Activated CD8-positive, alpha-beta memory T cell treated with anti-CD3 and anti-CD28 coated beads, Interleukin-2, amount 10 ng/mL, durations not matched to agents 7 days and 5 days (primary cell): ENCODE data around the gene SNCAIP. TPM values are rescaled to one million over a fixed set of nuclear protein-coding genes. Genes with fewer than 3 reads are reported as not detected.

Experiments used
- ATAC-seq: fragments of 150-1000 bp; cut with Tn5 transposase; one replicate; pipeline ENCODE4 v1.10.0; 2021; ENCODE audit warnings: moderate library complexity
- CTCF ChIA-PET: fragments of 350-600 bp; sonication (Branson Sonifier 250); formaldehyde crosslinking; loops from one replicate; lab custom pipeline; 2021; ENCODE audit warnings: antibody characterized with exemption; lab: Charles Lee
- DNase-seq: peaks from one replicate; pipeline ENCODE4 v3.0.0-alpha.2; 2020
- H3K27ac Mint-ChIP-seq: one replicate; pipeline ENCODE4 v1.8.0; 2021; ENCODE audit warnings: mild to moderate bottlenecking, mixed read lengths
- H3K27me3 Mint-ChIP-seq: one replicate; pipeline ENCODE4 v1.8.0; 2021; ENCODE audit warnings: mixed read lengths
- H3K36me3 Mint-ChIP-seq: one replicate; pipeline ENCODE4 v1.8.0; 2021; ENCODE audit warnings: mild to moderate bottlenecking, mixed read lengths
- H3K4me1 Mint-ChIP-seq: one replicate; pipeline ENCODE4 v1.8.0; 2021; ENCODE audit warnings: mixed read lengths
- H3K4me3 Mint-ChIP-seq: one replicate; pipeline ENCODE4 v1.8.0; 2021; ENCODE audit warnings: mild to moderate bottlenecking, moderate library complexity, mixed read lengths
- H3K9me3 Mint-ChIP-seq: one replicate; pipeline ENCODE4 v1.8.0; 2022; ENCODE audit warnings: low read depth, mixed read lengths
- total RNA-seq, 2 experiments: library from RNA; stranded (reverse); gene quantifications; one replicate each; pipeline ENCODE4 v1.2.3, GENCODE V29; 2021

Gene SNCAIP
- total RNA-seq, 2 experiments from 2014 or later = not detected

- CTCF ChIA-PET = no interaction called here
- Mint-ChIP-seq H3K9me3 (no peaks in the 10 kb centered on the region), H3K4me1 (no peaks in the 10 kb centered on the region), H3K27me3 (no peaks in the 10 kb centered on the region), H3K36me3 (no peaks in the 10 kb centered on the region), H3K27ac (no peak overlapping the region), H3K4me3 (no peak overlapping the region)
- DNase-seq (no peak), ATAC-seq (no peak)
Measured at GRCh38 chr5:122401976-122402725, 90.1 kb downstream of the SNCAIP start.

DNA sequence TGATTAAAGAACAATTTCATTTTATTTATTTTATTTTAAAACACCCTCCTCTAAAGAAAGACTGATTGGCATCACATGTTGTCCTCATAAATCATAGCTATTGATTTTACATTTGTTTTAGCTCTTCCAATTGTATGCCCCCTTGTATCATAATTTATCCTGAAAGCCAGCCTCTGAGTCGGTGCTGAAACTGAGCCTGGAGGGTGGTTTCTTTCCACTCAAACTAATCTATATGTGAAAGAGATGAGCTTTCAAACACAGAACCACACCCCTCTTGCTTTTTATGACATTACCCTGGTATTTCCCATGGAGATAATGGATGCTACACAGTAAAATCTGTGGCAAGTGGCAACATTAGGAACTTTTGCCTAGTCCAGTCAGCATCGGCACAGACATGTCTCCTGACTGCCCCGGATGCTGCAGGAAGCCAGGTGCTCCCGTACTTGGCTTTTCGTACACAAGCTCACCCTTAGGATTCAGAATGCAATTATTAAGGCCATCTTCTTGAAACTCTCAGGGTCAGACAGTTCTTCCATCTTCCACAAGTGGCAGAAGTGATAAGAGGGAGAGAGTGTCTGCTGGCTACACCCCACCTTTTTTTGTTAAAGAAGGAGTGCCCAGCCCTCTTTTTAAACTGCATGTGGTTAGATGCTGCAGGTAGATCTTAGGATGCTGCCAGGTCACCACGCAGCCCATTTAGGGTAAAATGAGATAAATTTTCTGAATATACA lies 91.1 kb downstream of the SNCAIP start:
- Mint-ChIP-seq H3K9me3 (no peaks in the 10 kb centered on the region), H3K4me3 (no peak overlapping the region), H3K27ac (no peak overlapping the region), H3K27me3 (no peaks in the 10 kb centered on the region), H3K4me1 (no peaks in the 10 kb centered on the region), H3K36me3 (no peaks in the 10 kb centered on the region)
- CTCF ChIA-PET = no interaction called here
- DNase-seq (no peak), ATAC-seq (no peak)

DNA sequence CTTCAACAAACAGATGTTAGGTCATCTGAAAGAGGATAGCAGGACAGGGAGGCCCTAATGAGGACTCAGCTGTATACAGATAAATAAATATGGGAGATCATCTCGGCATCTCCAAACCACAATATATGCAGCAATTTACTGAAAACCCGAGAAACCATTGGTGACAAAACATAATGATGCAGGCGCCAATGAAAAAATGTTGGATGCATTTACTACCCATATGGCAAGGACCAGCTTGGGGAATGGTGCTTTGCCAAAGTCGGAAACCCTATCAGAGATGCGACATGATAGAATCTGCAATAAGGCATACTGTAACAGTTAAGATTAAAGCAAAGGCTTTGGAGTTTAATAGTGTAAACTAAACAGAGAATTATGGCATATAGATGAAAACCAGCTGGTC lies 92.0 kb downstream of the SNCAIP start:
- DNase-seq (no peak), ATAC-seq (no peak)
- peaks cover 2% of the 10 kb centered on the region for H3K27me3 Mint-ChIP-seq
- no peak overlapping the region for H3K4me3 Mint-ChIP-seq
- no peak overlapping the region for H3K27ac Mint-ChIP-seq
- CTCF ChIA-PET = no interaction called here
- no peaks in the 10 kb centered on the region for H3K4me1 Mint-ChIP-seq
- H3K36me3 Mint-ChIP-seq = no peaks in the 10 kb centered on the region
- H3K9me3 Mint-ChIP-seq = no peaks in the 10 kb centered on the region

DNA sequence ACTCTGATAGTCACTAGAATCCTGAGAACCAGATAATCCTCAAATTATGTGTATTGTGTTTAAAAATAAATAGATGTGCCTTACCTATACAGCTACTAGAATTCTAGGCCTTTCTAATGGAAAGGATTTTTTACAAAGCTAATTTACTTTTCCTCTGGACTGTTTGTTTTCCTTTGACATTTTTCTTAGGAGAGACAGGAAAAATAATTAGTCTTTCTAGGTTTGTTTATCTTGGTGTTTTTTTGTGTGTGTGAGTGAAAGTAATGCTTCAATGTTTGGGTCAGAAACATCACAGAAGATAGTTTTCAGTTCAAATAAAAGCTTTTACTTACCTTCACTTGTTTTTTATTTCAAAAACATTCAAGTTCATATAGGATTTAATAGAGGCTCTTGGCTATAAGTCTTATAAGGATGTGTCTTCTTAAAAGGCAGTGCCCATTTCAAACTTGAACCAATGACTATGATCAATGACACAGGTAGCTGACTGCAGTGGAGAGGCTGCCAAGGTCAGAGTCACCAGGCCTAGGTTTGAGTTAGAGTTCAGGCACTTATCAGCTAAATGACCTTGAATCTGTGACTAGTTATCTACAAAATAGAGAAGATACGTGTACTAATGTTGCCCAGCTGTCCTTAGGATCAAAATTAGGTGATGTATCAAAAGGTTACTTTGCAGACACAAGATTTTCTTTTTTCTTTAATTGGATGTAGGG lies 92.8 kb downstream of the SNCAIP start:
- H3K4me1 Mint-ChIP-seq = no peaks in the 10 kb centered on the region
- DNase-seq = no peak
- H3K4me3 Mint-ChIP-seq = no peak overlapping the region
- H3K9me3 Mint-ChIP-seq = no peaks in the 10 kb centered on the region
- ATAC-seq = no peak
- H3K27me3 Mint-ChIP-seq = peaks cover 2% of the 10 kb centered on the region
- no peak overlapping the region for H3K27ac Mint-ChIP-seq
- CTCF ChIA-PET = no interaction called here
- no peaks in the 10 kb centered on the region for H3K36me3 Mint-ChIP-seq

DNA sequence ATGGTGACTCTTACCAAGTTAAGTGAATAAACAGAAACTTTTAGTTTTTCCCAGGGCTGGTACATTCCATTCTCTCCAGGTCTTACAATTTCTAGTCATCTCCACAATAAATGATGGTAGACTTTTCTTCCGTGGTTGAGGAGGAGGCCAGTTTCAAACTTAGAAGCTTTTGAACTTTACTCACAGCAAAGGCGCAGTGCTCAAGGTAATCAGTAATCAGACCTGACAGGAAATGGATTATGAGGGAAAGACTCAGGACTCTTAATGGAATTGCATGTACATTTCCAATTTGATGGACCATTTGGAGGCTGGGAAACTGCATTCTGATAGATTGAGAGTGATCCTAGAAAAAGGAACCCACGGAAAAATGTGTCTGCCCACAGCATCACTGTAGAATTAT lies 93.7 kb downstream of the SNCAIP start:
- H3K4me1 Mint-ChIP-seq = no peaks in the 10 kb centered on the region
- no peak for DNase-seq
- H3K27me3 Mint-ChIP-seq = peaks cover 2% of the 10 kb centered on the region

DNA sequence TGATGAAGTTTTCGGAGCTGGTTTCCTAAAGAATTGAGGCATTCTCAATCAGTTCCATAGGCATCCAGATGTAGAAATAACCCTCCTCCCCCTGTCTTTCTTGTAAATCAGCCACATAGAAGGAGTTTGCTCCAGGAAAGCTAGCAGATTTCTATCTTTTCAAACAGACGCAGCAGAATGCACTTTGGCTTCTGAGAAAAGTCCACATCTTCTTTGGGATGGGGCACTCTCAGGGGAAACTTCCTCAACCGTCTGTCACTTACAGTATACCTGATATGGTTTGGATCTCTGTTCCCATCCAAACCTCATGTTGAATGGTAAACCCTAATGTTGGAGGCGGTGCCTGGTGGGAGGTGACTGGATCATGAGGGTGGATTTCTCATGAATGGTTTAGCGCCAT lies 94.1 kb downstream of the SNCAIP start:
- Mint-ChIP-seq H3K4me3 (no peak overlapping the region), H3K4me1 (no peaks in the 10 kb centered on the region), H3K27ac (no peak overlapping the region), H3K36me3 (no peaks in the 10 kb centered on the region), H3K27me3 (peaks cover 2% of the 10 kb centered on the region), H3K9me3 (no peaks in the 10 kb centered on the region)
- ATAC-seq (no peak), DNase-seq (no peak)
- CTCF ChIA-PET = no interaction called here

More for the DNA sequence above, 93.7 kb downstream of the SNCAIP start:
- no peaks in the 10 kb centered on the region for H3K9me3 Mint-ChIP-seq
- no peak for ATAC-seq
- CTCF ChIA-PET = no interaction called here
- H3K4me3 Mint-ChIP-seq = no peak overlapping the region
- no peak overlapping the region for H3K27ac Mint-ChIP-seq
- H3K36me3 Mint-ChIP-seq = no peaks in the 10 kb centered on the region

DNA sequence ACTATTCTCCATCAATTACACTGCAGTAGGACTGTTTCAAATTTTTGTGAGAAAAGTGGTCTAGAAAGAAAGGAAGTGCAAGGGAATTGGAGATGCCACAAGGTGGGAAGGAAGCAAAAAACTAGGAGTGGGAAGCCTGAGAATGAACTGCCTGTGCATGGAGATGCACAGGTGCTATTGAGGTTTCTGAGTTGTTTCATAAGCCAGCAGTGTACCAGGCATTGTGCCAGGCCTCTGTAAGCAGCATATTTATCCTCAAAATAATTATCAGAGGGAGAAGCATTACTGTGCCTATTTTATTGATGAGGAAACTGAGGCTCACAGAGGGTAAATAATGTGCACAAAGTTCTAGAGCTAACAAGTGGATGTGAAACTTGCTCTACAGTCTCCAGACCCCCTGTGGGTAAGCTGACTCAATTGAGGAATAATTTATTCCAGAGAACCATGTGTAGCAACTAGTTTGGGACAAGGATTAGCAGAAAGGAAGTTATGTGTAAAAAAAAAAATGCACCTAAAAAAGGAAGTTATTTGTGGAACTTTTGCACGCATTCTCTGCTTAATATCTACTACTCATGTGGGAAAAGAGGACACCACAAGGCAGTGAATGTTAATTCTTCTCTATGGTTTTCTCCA lies 96.7 kb downstream of the SNCAIP start:
- Mint-ChIP-seq H3K27me3 (peaks cover 2% of the 10 kb centered on the region), H3K27ac (no peak overlapping the region), H3K36me3 (no peaks in the 10 kb centered on the region), H3K4me3 (no peak overlapping the region), H3K4me1 (no peaks in the 10 kb centered on the region), H3K9me3 (no peaks in the 10 kb centered on the region)
- no peak for DNase-seq
- CTCF ChIA-PET = no interaction called here
- ATAC-seq = no peak

DNA sequence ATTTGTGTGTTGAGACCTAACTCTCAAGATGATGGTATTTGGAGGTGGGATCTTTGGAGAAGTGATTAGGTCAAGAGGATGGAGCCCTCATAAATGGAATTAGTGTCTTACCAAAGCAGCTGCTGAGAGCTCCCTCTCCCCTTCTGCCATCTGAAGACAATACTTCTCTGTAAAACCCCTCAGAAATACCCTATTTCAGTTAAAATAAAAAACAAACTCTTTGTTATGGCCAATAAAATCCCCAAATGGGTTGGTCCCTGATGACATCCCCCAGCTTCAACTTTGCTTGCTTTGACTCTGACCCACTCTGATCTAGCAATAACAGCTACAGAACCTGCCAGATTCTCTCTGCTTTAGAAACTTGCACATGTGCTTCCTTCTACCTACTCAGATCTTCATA lies 100.9 kb downstream of the SNCAIP start:
- H3K27ac Mint-ChIP-seq = no peak overlapping the region
- H3K36me3 Mint-ChIP-seq = no peaks in the 10 kb centered on the region
- no peaks in the 10 kb centered on the region for H3K4me1 Mint-ChIP-seq
- no peak overlapping the region for H3K4me3 Mint-ChIP-seq
- ATAC-seq (no peak), DNase-seq (no peak)
- CTCF ChIA-PET = no interaction called here
- no peaks in the 10 kb centered on the region for H3K9me3 Mint-ChIP-seq
- peaks cover 2% of the 10 kb centered on the region for H3K27me3 Mint-ChIP-seq

- ATAC-seq = no peak
- no peaks in the 10 kb centered on the region for H3K27me3 Mint-ChIP-seq
- CTCF ChIA-PET = no interaction called here
Measured at GRCh38 chr5:122413722-122414121, 101.7 kb downstream of the SNCAIP start.

DNA sequence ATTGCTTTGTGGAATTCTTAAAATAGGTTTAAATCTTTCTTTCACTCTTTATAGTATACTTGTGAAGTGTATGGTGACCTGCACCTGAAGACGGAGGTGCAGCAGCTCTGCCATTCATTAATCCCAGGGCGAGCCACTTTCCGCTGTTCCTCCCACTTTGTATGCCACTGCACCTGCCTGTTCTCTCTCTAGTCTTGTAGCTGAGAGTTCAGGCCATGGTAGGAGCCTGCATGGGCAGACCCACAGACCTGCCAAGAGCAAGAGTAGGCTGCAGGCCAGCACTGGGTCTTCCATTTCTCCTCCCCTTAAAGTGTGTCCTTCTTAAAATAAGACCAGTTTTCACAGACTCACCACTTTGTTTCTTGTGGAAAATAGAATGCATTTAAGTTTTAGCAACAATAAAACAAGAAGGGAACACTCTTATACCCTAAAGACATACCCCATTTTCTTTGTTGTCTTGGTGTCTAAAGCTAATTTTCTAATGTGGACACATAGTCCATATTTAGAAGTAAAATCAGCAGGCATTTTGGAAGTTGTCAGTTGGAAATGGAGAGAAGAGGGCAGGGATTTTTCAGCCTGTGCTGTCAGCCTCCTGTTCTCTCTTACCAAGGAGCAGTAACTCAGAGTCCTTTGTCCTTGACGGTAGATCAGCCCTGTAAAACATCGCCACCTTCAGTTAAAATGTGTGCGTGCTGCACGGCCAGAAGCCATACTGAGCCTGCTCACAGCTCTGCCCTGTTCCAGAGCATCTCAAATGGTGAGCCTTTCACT lies 103.2 kb downstream of the SNCAIP start:
- Mint-ChIP-seq H3K36me3 (no peaks in the 10 kb centered on the region), H3K4me3 (no peak overlapping the region), H3K27me3 (no peaks in the 10 kb centered on the region), H3K4me1 (no peaks in the 10 kb centered on the region), H3K9me3 (no peaks in the 10 kb centered on the region), H3K27ac (no peak overlapping the region)
- DNase-seq = no peak
- CTCF ChIA-PET = no interaction called here
- no peak for ATAC-seq

More at GRCh38 chr5:122413722-122414121, 101.7 kb downstream of the SNCAIP start:
- Mint-ChIP-seq H3K9me3 (no peaks in the 10 kb centered on the region), H3K36me3 (no peaks in the 10 kb centered on the region), H3K4me1 (no peaks in the 10 kb centered on the region), H3K27ac (no peak overlapping the region), H3K4me3 (no peak overlapping the region)
- no peak for DNase-seq

GRCh38 chr5:122415801-122416120 lies 103.7 kb downstream of the SNCAIP start:
- Mint-ChIP-seq H3K4me1 (no peaks in the 10 kb centered on the region), H3K9me3 (no peaks in the 10 kb centered on the region), H3K4me3 (no peak overlapping the region), H3K27ac (no peak overlapping the region), H3K27me3 (no peaks in the 10 kb centered on the region), H3K36me3 (no peaks in the 10 kb centered on the region)
- CTCF ChIA-PET = no interaction called here
- ATAC-seq = no peak
- no peak for DNase-seq

- Mint-ChIP-seq H3K36me3 (no peaks in the 10 kb centered on the region), H3K4me1 (no peaks in the 10 kb centered on the region), H3K4me3 (no peak overlapping the region), H3K27ac (no peak overlapping the region), H3K27me3 (no peaks in the 10 kb centered on the region), H3K9me3 (no peaks in the 10 kb centered on the region)
- ATAC-seq (no peak), DNase-seq (no peak)
- CTCF ChIA-PET = no interaction called here
Measured at GRCh38 chr5:122419142-122419894, 107.3 kb downstream of the SNCAIP start.
